Activated T-helper 1 cell treated with anti-CD3 and anti-CD28 coated beads, Interleukin-2, amount 50 U/mL, for 16 hours (primary cell): ENCODE measurements around the gene HIVEP1.

ENCODE experiments used
- DNase-seq, 2 donors: peaks; one replicate each; pipeline ENCODE4 v3.0.0-alpha.2; 2020; ENCODE audit warnings: low read depth in 1 of 2, low spot score in 1 of 2

Gene HIVEP1

DNA sequence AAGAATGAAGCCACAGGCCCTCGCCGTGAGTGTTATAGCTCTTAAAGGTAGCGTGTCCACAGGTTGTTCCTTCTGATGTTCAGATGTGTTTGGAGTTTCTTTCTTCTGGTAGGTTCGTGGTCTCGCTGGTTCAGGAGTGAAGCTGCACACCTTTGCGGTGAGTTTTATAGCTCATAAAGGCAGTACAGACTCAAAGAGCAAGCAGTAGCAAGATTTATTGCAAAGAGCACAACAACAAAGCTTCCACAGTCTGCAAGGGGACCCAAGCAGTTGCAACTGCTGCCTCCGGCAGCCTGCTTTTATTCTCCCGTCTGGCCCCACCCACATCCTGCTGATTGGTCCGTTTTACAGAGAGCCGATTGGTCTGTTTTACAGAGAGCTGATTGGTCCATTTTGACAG, 5.2 kb downstream of the HIVEP1 start:
- no peak for DNase-seq

- no peak for DNase-seq
Measured at GRCh38 chr6:12017876-12018401, 5.8 kb downstream of the HIVEP1 start.

DNA sequence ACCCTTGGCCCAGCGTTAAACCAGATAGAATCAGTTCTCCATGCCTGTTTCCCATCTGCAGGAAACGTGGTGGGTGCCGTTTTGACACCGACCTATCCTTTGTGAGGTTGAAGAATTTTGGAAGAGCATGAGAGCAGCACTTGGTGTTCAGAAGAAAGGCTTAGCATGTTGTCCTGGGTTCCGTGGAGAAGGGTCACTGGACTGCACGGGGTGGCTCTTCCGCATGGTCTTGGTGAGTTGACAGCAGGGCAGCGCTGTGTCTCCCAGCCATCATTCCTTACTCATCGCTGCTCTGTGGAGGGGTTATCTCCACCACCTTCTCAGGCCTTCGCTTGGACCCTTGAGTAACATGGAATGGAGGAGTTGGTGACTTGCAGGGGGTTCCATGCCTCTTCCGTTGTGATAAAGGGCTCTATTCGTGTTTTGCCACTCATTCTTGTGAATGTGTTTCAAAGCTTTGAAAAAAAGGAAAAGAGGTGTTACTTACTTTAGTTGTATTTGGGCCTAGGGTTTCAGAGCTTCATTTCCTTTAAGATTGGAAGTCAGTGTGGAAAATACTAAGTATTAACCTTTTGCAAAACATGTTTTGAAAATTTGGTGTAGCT, 8.2 kb downstream of the HIVEP1 start:
- DNase-seq, result no peak

DNA sequence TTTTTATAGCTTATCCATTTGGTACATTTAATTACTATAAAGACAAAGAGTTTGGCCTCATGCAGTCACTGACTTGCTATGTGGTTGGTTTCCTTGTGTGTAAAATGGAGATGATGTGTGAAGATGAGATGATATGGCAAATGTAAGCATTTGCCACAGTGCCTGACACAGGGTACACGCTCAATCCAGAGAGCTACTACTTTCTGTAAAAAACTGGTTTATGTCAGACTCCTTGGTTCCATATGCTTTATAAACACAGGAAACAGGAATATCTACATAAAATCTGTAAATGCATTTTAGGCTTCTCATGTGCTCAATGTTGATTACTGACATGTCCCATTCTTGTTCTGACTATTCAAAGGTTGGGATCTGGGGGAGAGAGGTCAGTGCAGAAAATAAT, 10.4 kb downstream of the HIVEP1 start:
- DNase-seq, result no peak

DNA sequence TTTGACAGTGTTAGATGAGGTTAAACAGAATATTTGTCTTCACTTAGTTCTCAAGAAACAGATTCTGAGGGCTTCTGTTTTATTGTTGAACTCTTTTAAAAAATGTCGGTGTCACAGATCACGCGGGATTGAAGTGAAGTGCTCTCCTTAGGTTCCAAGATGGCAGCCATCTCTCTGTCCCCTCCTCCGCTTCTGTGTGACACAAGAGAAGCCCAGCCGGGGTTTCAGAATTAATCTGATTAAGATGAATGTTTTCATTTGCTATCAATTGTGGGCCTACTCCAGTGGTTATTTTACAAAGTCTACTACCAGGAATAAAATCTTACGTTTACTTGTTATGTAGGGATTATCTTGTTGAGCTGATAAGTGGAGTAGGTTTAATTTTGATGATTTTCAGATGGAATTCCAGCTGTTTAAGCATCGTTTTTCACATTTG, 10.9 kb downstream of the HIVEP1 start:
- no peak for DNase-seq

- DNase-seq, result no peak
Measured at GRCh38 chr6:12024216-12024615, 12.1 kb downstream of the HIVEP1 start.

- no peak for DNase-seq
Measured at GRCh38 chr6:12024699-12025434, 12.8 kb downstream of the HIVEP1 start.

- no peak for DNase-seq
Measured at GRCh38 chr6:12026120-12026519, 14.0 kb downstream of the HIVEP1 start.

DNA sequence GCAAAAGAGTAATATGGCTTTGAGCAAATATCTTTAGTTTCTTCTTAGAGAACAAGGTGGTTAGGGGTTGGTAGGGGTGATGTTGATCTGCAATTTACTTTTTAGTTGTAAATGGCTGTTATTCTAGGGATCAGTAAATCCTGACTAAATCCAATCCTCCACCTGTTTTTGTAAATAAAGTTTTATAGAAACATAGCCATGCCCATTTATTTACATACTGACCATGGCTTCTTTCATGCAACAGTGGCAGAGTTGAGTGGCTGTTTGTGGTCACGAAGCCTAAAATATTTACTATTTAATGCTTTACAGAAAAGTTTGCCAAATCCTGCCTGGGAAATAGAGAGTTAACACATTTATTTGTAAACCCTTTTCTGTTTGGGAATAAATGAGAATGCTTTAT, 14.7 kb downstream of the HIVEP1 start:
- no peak for DNase-seq

DNA sequence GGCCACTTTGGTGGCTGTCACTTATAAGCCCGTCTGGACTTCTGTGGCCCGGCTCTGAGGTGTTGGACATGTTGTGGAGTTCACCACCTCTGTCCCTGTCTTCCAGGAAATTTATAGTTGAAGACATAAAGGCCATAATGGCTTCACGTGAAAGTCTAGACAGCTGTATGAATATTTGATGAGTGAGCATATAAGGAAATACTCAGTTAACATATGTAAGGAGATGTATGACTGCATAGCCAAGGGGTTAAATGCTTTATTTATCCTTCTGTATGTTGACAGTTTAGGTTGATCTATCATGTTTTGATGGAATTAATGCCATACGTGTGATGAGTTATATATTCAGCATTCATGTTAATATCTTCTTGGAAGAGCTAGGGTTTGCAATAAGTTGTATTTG, 16.1 kb downstream of the HIVEP1 start:
- DNase-seq, result no peak

- DNase-seq, result no peak
Measured at GRCh38 chr6:12029979-12030737, 18.0 kb downstream of the HIVEP1 start.

DNA sequence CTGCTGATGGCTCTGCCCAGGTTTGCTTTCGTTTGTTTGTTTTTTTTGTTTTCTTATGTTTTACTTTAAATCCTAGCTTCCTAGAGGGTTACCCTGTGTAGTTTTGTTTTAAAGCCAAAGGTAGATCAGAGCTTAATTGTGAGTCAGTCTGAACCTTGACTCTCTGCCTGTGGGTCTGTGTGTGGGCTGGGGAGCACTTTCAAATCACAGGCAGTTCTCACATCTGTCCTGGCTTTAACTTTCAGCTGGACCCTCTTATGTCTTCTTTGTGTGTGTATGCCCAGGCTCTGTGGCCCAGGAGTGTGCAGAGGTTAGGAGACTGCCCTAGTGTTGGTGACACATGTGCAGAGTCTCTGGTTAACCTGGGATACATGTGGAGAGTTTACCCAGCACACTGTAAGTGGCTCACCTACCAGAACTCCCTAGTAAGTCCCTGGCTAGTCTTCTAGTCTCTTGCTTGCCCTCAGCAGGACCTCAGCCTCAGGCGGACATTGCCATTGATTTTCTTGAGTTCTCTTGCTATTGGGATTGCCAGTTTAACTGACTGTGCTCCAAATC, 19.0 kb downstream of the HIVEP1 start:
- DNase-seq, result no peak

GRCh38 chr6:12032783-12033573, 20.9 kb downstream of the HIVEP1 start:
- no peak for DNase-seq

- no peak for DNase-seq
Measured at GRCh38 chr6:12033770-12034169, 21.7 kb downstream of the HIVEP1 start.

GRCh38 chr6:12034349-12034748, 22.2 kb downstream of the HIVEP1 start:
- no peak for DNase-seq

GRCh38 chr6:12034837-12035236, 22.7 kb downstream of the HIVEP1 start:
- DNase-seq, result no peak

DNA sequence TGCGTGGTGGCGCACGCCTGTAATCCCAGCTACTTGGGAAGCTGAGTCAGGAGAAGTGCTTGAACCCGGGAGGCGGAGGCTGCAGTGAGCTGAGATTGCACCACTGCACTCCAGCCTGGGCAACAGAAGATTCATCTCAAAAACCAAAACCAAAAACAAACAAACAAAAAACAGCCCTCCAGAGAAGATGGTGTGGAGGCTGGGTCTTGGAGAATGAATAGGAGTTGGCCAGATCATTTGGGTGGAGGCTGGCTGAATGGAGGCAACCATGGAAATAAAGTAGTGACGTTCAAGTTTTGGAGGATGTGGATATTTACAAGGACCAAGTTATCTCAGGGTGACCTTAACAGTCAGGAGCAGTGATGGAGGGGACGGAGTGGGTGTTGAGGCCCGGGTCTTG, 24.7 kb downstream of the HIVEP1 start:
- no peak for DNase-seq

- no peak for DNase-seq
Measured at GRCh38 chr6:12037798-12038197, 25.7 kb downstream of the HIVEP1 start.

DNA sequence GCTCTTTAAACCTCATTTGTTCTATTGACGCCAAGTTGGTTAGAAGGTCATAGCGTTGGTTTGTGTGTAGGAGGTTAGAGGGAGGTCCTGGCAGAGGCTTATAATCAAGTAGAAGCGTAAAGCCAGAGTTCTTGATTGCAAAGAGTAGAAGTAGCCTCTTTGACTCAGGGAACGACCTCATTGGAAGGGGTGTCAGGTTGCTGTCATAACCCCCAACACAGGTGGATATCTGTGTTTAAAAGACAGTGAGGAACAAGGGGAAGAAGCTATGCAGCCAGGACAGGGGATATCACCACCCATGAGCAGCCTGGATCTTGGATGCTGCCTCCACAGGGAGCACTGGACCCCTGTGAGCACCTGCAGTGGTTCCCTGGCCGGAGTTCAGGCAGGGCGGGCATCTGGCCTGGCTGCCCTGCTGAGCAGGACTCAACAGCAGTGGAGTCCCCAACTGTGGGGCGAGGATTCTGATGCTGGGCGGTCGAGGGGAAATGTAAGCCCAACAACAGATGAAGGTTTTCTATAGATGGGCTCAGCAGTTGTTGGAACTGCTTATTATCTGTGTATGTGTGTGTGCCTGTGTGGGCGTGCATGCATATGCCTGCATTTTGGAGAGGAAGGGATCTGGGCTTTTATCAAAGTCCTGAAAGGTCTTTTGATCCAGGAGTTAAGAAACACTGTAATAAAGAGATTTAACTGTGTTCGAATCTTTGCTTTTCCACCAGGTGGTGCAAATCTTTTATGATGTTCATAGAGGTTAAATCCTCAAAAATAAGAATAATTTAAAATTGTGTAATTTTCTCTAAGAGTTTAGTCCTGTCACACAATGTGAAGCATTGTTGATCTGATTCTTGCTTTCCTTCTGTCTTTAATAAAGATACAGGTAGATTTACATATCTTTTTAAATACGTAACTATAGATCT, 27.7 kb downstream of the HIVEP1 start:
- DNase-seq, result no peak

DNA sequence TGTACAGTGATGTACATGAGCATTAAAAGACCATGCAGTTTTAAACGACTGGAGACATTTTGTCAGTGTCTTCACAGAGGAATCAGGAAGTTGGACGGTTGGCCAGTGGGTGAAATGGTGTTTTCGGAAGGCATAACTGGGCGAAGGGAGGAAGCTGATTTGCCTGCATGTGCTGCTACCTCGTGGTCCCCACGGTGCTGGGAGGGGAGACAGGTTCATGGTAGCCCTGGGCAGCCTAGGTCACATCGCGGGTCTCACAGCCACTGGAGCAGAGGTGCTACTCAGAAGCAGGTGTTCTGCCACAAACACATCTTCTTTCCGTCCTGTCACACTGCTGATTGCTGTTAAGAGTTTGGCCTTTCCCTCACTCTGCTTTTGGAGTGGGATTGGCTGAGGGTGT, 35.2 kb downstream of the HIVEP1 start:
- no peak for DNase-seq
